CD14-positive monocyte (primary cell): Measurements from ENCODE around the gene RPL18A. TPM values are rescaled to one million over a fixed set of nuclear protein-coding genes. Genes with fewer than 3 reads are reported as not detected.

Source experiments
- DNase-seq, 3 donors: peaks; one replicate each; pipeline ENCODE4 v3.0.0-alpha.2; 2011 to 2022
- H2AFZ ChIP-seq: 2 replicates; pipeline ENCODE4 v1.6.0; 2012; ENCODE audit warnings: mild to moderate bottlenecking, low read depth, low read length, inconsistent platforms; ENCODE audit not compliant: insufficient read depth, poor library complexity, severe bottlenecking
- H3K27ac ChIP-seq, 2 donors: 1 replicate in 1 of 2; 2 replicates in 1 of 2; pipeline ENCODE4 v1.5.1; 2012 to 2013; ENCODE audit warnings: low read length in 2 of 2, control low read depth in 1 of 2, inconsistent platforms in 1 of 2, low read depth in 1 of 2, mild to moderate bottlenecking in 1 of 2
- H3K27me3 ChIP-seq, 2 donors: one replicate each; pipeline versions ENCODE4 v1.6.0 to v1.6.1; 2011 to 2013; ENCODE audit warnings: low read length in 2 of 2; ENCODE audit not compliant: control insufficient read depth in 2 of 2, insufficient read depth in 2 of 2
- H3K36me3 ChIP-seq, 2 donors: replicated peaks in 1 of 2; 1 replicate in 1 of 2; 2 replicates in 1 of 2; pipeline versions ENCODE4 v1.5.1 to v1.6.1; 2012 to 2013; ENCODE audit warnings: low read length in 2 of 2, control low read depth in 1 of 2, inconsistent platforms in 1 of 2, mild to moderate bottlenecking in 1 of 2; ENCODE audit not compliant: insufficient read depth in 2 of 2, control insufficient read depth in 1 of 2
- H3K4me1 ChIP-seq, 2 donors: 1 replicate in 1 of 2; 2 replicates in 1 of 2; pipeline versions ENCODE4 v1.5.1 to v1.6.1; 2012 to 2013; ENCODE audit warnings: low read length in 2 of 2, control low read depth in 1 of 2, inconsistent platforms in 1 of 2, mild to moderate bottlenecking in 1 of 2, moderate library complexity in 1 of 2; ENCODE audit not compliant: insufficient read depth in 2 of 2, control insufficient read depth in 1 of 2
- H3K4me2 ChIP-seq: replicated peaks from 2 replicates; pipeline ENCODE3; 2012; ENCODE audit warnings: low read length, moderate library complexity, mild to moderate bottlenecking; ENCODE audit not compliant: poor library complexity, severe bottlenecking; ENCODE audit errors: extremely low read depth
- H3K4me3 ChIP-seq, 3 experiments: fragments of 200-600 bp in 1 of 3; sonication (generic) in 1 of 3; replicated peaks in 1 of 3; 1 replicate in 2 of 3; 2 replicates in 1 of 3; pipeline ENCODE4 v1.5.1; 2011 to 2013; ENCODE audit warnings: low read length in 3 of 3, mild to moderate bottlenecking in 3 of 3, control low read depth in 2 of 3, low read depth in 2 of 3, inconsistent platforms in 1 of 3, moderate library complexity in 1 of 3
- H3K79me2 ChIP-seq: 2 replicates; pipeline ENCODE4 v1.6.0; 2012; ENCODE audit warnings: mild to moderate bottlenecking, control low read depth, inconsistent platforms, low read length, moderate library complexity; ENCODE audit not compliant: insufficient read depth
- H3K9ac ChIP-seq: 2 replicates; pipeline ENCODE4 v1.6.0; 2017; ENCODE audit warnings: low read length, mild to moderate bottlenecking; ENCODE audit not compliant: insufficient read depth, poor library complexity, severe bottlenecking
- H3K9me3 ChIP-seq, 2 donors: replicated peaks in 1 of 2; 1 replicate in 1 of 2; 2 replicates in 1 of 2; pipeline versions ENCODE4 v1.5.1 to v1.6.1; 2012 to 2013; ENCODE audit warnings: low read length in 2 of 2, control low read depth in 1 of 2; ENCODE audit not compliant: control insufficient read depth in 1 of 2, insufficient read depth in 1 of 2
- H4K20me1 ChIP-seq: 2 replicates; pipeline ENCODE4 v1.6.0; 2012; ENCODE audit warnings: mild to moderate bottlenecking, low read length, control low read depth, moderate library complexity; ENCODE audit not compliant: insufficient read depth
- H3K27ac Mint-ChIP-seq, 7 donors: one replicate each; pipeline ENCODE4 v1.8.0; 2020; ENCODE audit warnings: mild to moderate bottlenecking in 7 of 7, mixed read lengths in 7 of 7, moderate library complexity in 6 of 7, inconsistent platforms in 2 of 7
- H3K27me3 Mint-ChIP-seq, 3 donors: one replicate each; pipeline ENCODE4 v1.8.0; 2021 to 2022; ENCODE audit warnings: low read depth in 3 of 3, mild to moderate bottlenecking in 3 of 3, mixed read lengths in 3 of 3, moderate library complexity in 3 of 3, inconsistent platforms in 1 of 3
- H3K36me3 Mint-ChIP-seq, 2 donors: one replicate each; pipeline ENCODE4 v1.8.0; 2020; ENCODE audit warnings: mixed read lengths in 2 of 2, inconsistent platforms in 1 of 2, mild to moderate bottlenecking in 1 of 2
- H3K4me1 Mint-ChIP-seq: one replicate; pipeline ENCODE4 v1.8.0; 2020; ENCODE audit warnings: mild to moderate bottlenecking, mixed read lengths
- H3K4me3 Mint-ChIP-seq, 2 donors: one replicate each; pipeline ENCODE4 v1.8.0; 2020; ENCODE audit warnings: mild to moderate bottlenecking in 2 of 2, mixed read lengths in 2 of 2, moderate library complexity in 1 of 2
- H3K9me3 Mint-ChIP-seq, 7 donors: one replicate each; pipeline ENCODE4 v1.8.0; 2020 to 2022; ENCODE audit warnings: mixed read lengths in 7 of 7, mild to moderate bottlenecking in 6 of 7, moderate library complexity in 6 of 7, inconsistent platforms in 2 of 7
- CTCF ChIP-seq: fragments of 200-600 bp; IDR thresholded peaks from one replicate; pipeline ENCODE4 v1.8.0; 2022; ENCODE audit warnings: antibody characterized with exemption, mild to moderate bottlenecking
- whole genome bisulfite sequencing: methylation state at CpG from one replicate; pipeline ENCODE4 v1.1.5; 2013; ENCODE audit warnings: missing lambda C conversion rate; ENCODE audit not compliant: insufficient coverage; 5-methylcytosine and 5-hydroxymethylcytosine counted together
- intact Hi-C, 2 donors: fragments of 100-400 bp; cut with micrococcal nuclease; formaldehyde crosslinking; loops; one replicate each; pipeline versions ENCODE4 v1.15.0 to v1.15.1; 2023
- polyA minus RNA-seq: library from RNA; depleted of rRNA, polyadenylated mRNA; stranded (reverse); fragments of >200 nt; gene quantifications from 2 replicates; pipeline ENCODE4 v1.2.3, GENCODE V29; 2012
- polyA plus RNA-seq, 3 donors: library from polyadenylated mRNA; depleted of rRNA in 1 of 3; unstranded in 2 of 3; stranded (reverse) in 1 of 3; fragments of 300-500 nt in 2 of 3; fragments of >200 nt in 1 of 3; fragmentation: Illumina TruSeq in 2 of 3; gene quantifications; 1 replicate in 2 of 3; 2 replicates in 1 of 3; pipeline ENCODE4 v1.2.3, GENCODE V29; 2012 to 2021
- total RNA-seq, 12 experiments: library from RNA in 1 of 12; stranded (reverse) in 1 of 12; fragments of 120-200 nt in 1 of 12; gene quantifications; one replicate each; pipeline ENCODE4 v1.2.4 and lab custom pipeline; 2013 to 2026; ENCODE audit warnings: mixed read lengths in 6 of 12, inconsistent platforms in 1 of 12

RPL18A gene
- total RNA-seq (2013): 1,678 TPM
- polyA plus RNA-seq (1,000 to 10,000 TPM; 1,189 to 1,285 (median 1,268) TPM), polyA minus RNA-seq (698 and 1,527 TPM in 2 replicates), total RNA-seq (lab: John Stamatoyannopoulos, UW) (127 to 345 (median 240) reads per million in 11 experiments)

GRCh38 chr19:17859533-17860330, at the start of gene RPL18A:
Gene RPL18A (plus strand): TSS chr19:17859910. CDS start chr19:17859957, 47 bp downstream.
- Histone ChIP-seq H3K9ac (peak within 1 kb of the TSS; percentile 86), H3K4me2 (peak within 1 kb of the TSS; percentile 94), H3K27me3 (no peaks in the 10 kb centered on the region), H2AFZ (peak within 1 kb of the TSS; percentile 80), H3K27ac (peak within 1 kb of the TSS; percentile 38 to 80), H3K9me3 (no peaks in the 10 kb centered on the region), H3K36me3 (peaks cover 32 to 37% of the 10 kb centered on the region in 2 donors), H3K4me3 (peak within 1 kb of the TSS; percentile 93 to 99 (median 98)), H3K79me2 (peaks cover 28% of the 10 kb centered on the region), H4K20me1 (peaks cover 50% of the 10 kb centered on the region), H3K4me1 (peaks cover 17 to 21% of the 10 kb centered on the region in 2 donors)
- peak; percentile 76 for TF ChIP-seq CTCF
- Mint-ChIP-seq H3K27me3 (peaks cover 0 to 7% (median 2%) of the 10 kb centered on the region in 3 donors), H3K27ac (peak within 1 kb of the TSS; percentile 69 to 93 (median 89)), H3K4me1 (peaks cover 28% of the 10 kb centered on the region), H3K4me3 (peak within 1 kb of the TSS; percentile 97 to 99), H3K9me3 (no peaks in the 10 kb centered on the region), H3K36me3 (peaks cover 32 to 40% of the 10 kb centered on the region in 2 donors)
- DNase-seq: peak; percentile 99 to 100 (median 99)
- WGBS: under 1% methylated on average over 80 of the region's 80 CpGs
- intact Hi-C loops: loop anchor here (1.0 to 10.0 kb wide), 6 partner anchors 73 to 595 kb away; partner anchors contain the start of genes BABAM1 (in 1 of the 2), CCDC124 (in 1 of the 2) and USHBP1 (in 1 of the 2)

GRCh38 chr19:17811103-17811502, 48.6 kb upstream of the RPL18A start:
- no CpG with 5 or more reads among the region's 2 CpGs for WGBS
- TF ChIP-seq CTCF: no peak
- Histone ChIP-seq H2AFZ (no peak overlapping the region), H3K4me2 (no peak overlapping the region), H3K9ac (no peak overlapping the region), H3K4me3 (no peak overlapping the region), H3K4me1 (peaks cover 0 to 5% of the 10 kb centered on the region in 2 donors), H4K20me1 (no peaks in the 10 kb centered on the region), H3K27me3 (peaks cover 0 to 14% of the 10 kb centered on the region in 2 donors), H3K9me3 (no peaks in the 10 kb centered on the region), H3K27ac (no peak overlapping the region), H3K36me3 (no peaks in the 10 kb centered on the region), H3K79me2 (no peaks in the 10 kb centered on the region)
- no peak overlapping the region for H3K4me3 Mint-ChIP-seq
- no peak for DNase-seq
- no peaks in the 10 kb centered on the region for H3K36me3 Mint-ChIP-seq
- peaks cover 19 to 31% (median 26%) of the 10 kb centered on the region in 3 donors for H3K27me3 Mint-ChIP-seq
- peaks cover 0 to 1% (median 0%) of the 10 kb centered on the region in 7 donors for H3K9me3 Mint-ChIP-seq
- intact Hi-C loops: no loop called here
- H3K27ac Mint-ChIP-seq: no peak overlapping the region
- H3K4me1 Mint-ChIP-seq: peaks cover 8% of the 10 kb centered on the region
